ENCODE results near the gene NTM.

Gene NTM

GRCh38 chr11:131561501-131561900, 191.1 kb downstream of the NTM start:
- TF ChIP-seq FOXP2 (optimal IDR thresholded peaks at IDR 0.05; ENCODE audit: control extremely low read depth, extremely low read length, insufficient read depth) (no peak), EZH2 (IDR thresholded peaks at IDR 0.05) (no peak), POLR2AphosphoS5 (IDR thresholded peaks at IDR 0.05; ENCODE audit: borderline replicate concordance, low read depth, low read length) (no peak)
- no peak overlapping the region for H3K4me3 ChIP-seq
- no peak overlapping the region for H3K9ac ChIP-seq (ENCODE audit: insufficient read length)
- no peak for DNase-seq (ENCODE audit: low read depth, low spot score)
- no peak overlapping the region for H3K27ac ChIP-seq
- no peaks in the 10 kb centered on the region for H3K36me3 ChIP-seq (ENCODE audit: insufficient read depth, low read length)
- no peaks in the 10 kb centered on the region for H3K9me3 ChIP-seq (ENCODE audit: low read depth, low read length)

GRCh38 chr11:131561972-131562371, 191.6 kb downstream of the NTM start:
- Histone ChIP-seq H3K9ac (ENCODE audit: insufficient read length) (no peak overlapping the region), H3K27ac (no peak overlapping the region), H3K36me3 (ENCODE audit: insufficient read depth, low read length) (no peaks in the 10 kb centered on the region), H3K4me3 (no peak overlapping the region), H3K9me3 (ENCODE audit: low read depth, low read length) (no peaks in the 10 kb centered on the region)
- no peak for TF ChIP-seq EZH2 (IDR thresholded peaks at IDR 0.05)
- TF ChIP-seq FOXP2 (optimal IDR thresholded peaks at IDR 0.05; ENCODE audit: control extremely low read depth, extremely low read length, insufficient read depth): no peak
- TF ChIP-seq POLR2AphosphoS5 (IDR thresholded peaks at IDR 0.05; ENCODE audit: borderline replicate concordance, low read depth, low read length): no peak
- DNase-seq (ENCODE audit: low read depth, low spot score): no peak

GRCh38 chr11:131568318-131568717, 197.9 kb downstream of the NTM start:
- Histone ChIP-seq H3K36me3 (ENCODE audit: insufficient read depth, low read length) (no peaks in the 10 kb centered on the region), H3K4me3 (no peak overlapping the region), H3K27ac (no peak overlapping the region), H3K9ac (ENCODE audit: insufficient read length) (no peak overlapping the region), H3K9me3 (ENCODE audit: low read depth, low read length) (no peaks in the 10 kb centered on the region)
- DNase-seq (ENCODE audit: low read depth, low spot score): no peak
- TF ChIP-seq EZH2 (IDR thresholded peaks at IDR 0.05) (no peak), POLR2AphosphoS5 (IDR thresholded peaks at IDR 0.05; ENCODE audit: borderline replicate concordance, low read depth, low read length) (no peak), FOXP2 (optimal IDR thresholded peaks at IDR 0.05; ENCODE audit: control extremely low read depth, extremely low read length, insufficient read depth) (no peak)

- H3K4me3 ChIP-seq: no peak overlapping the region
- no peak for DNase-seq (ENCODE audit: low read depth, low spot score)
- no peak overlapping the region for H3K9ac ChIP-seq (ENCODE audit: insufficient read length)
- H3K36me3 ChIP-seq (ENCODE audit: insufficient read depth, low read length): no peaks in the 10 kb centered on the region
- no peaks in the 10 kb centered on the region for H3K9me3 ChIP-seq (ENCODE audit: low read depth, low read length)
- TF ChIP-seq FOXP2 (optimal IDR thresholded peaks at IDR 0.05; ENCODE audit: control extremely low read depth, extremely low read length, insufficient read depth) (no peak), EZH2 (IDR thresholded peaks at IDR 0.05) (no peak)
- no peak overlapping the region for H3K27ac ChIP-seq
These were observed 201.2 kb downstream of the NTM start for GRCh38 chr11:131571571-131571970.

- H3K9me3 ChIP-seq (ENCODE audit: low read depth, low read length): no peaks in the 10 kb centered on the region
- H3K36me3 ChIP-seq (ENCODE audit: insufficient read depth, low read length): no peaks in the 10 kb centered on the region
- H3K27ac ChIP-seq: no peak overlapping the region
- H3K9ac ChIP-seq (ENCODE audit: insufficient read length): no peak overlapping the region
- H3K4me3 ChIP-seq: no peak overlapping the region
- TF ChIP-seq EZH2 (IDR thresholded peaks at IDR 0.05) (no peak), FOXP2 (optimal IDR thresholded peaks at IDR 0.05; ENCODE audit: control extremely low read depth, extremely low read length, insufficient read depth) (no peak), POLR2AphosphoS5 (IDR thresholded peaks at IDR 0.05; ENCODE audit: borderline replicate concordance, low read depth, low read length) (no peak)
- DNase-seq (ENCODE audit: low read depth, low spot score): no peak
These were observed 202.0 kb downstream of the NTM start for GRCh38 chr11:131572423-131572822.

- no peak overlapping the region for H3K27ac ChIP-seq
- TF ChIP-seq FOXP2 (optimal IDR thresholded peaks at IDR 0.05; ENCODE audit: control extremely low read depth, extremely low read length, insufficient read depth): no peak
- no peak for TF ChIP-seq POLR2AphosphoS5 (IDR thresholded peaks at IDR 0.05; ENCODE audit: borderline replicate concordance, low read depth, low read length)
- TF ChIP-seq EZH2 (IDR thresholded peaks at IDR 0.05): no peak
- no peaks in the 10 kb centered on the region for H3K9me3 ChIP-seq (ENCODE audit: low read depth, low read length)
- H3K9ac ChIP-seq (ENCODE audit: insufficient read length): no peak overlapping the region
- no peak for DNase-seq (ENCODE audit: low read depth, low spot score)
- no peaks in the 10 kb centered on the region for H3K36me3 ChIP-seq (ENCODE audit: insufficient read depth, low read length)
- H3K4me3 ChIP-seq: no peak overlapping the region
These were observed 209.5 kb downstream of the NTM start for GRCh38 chr11:131579932-131580387.

GRCh38 chr11:131580476-131580875, 210.1 kb downstream of the NTM start:
- H3K9me3 ChIP-seq (ENCODE audit: low read depth, low read length): no peaks in the 10 kb centered on the region
- no peak for TF ChIP-seq EZH2 (IDR thresholded peaks at IDR 0.05)
- TF ChIP-seq POLR2AphosphoS5 (IDR thresholded peaks at IDR 0.05; ENCODE audit: borderline replicate concordance, low read depth, low read length): no peak
- no peak for TF ChIP-seq FOXP2 (optimal IDR thresholded peaks at IDR 0.05; ENCODE audit: control extremely low read depth, extremely low read length, insufficient read depth)

GRCh38 chr11:131581046-131581445, 210.6 kb downstream of the NTM start:
- H3K27ac ChIP-seq: no peak overlapping the region
- H3K9me3 ChIP-seq (ENCODE audit: low read depth, low read length): no peaks in the 10 kb centered on the region
- H3K9ac ChIP-seq (ENCODE audit: insufficient read length): no peak overlapping the region
- DNase-seq (ENCODE audit: low read depth, low spot score): no peak
- no peaks in the 10 kb centered on the region for H3K36me3 ChIP-seq (ENCODE audit: insufficient read depth, low read length)
- H3K4me3 ChIP-seq: no peak overlapping the region
- TF ChIP-seq EZH2 (IDR thresholded peaks at IDR 0.05) (no peak), FOXP2 (optimal IDR thresholded peaks at IDR 0.05; ENCODE audit: control extremely low read depth, extremely low read length, insufficient read depth) (no peak), POLR2AphosphoS5 (IDR thresholded peaks at IDR 0.05; ENCODE audit: borderline replicate concordance, low read depth, low read length) (no peak)

More at GRCh38 chr11:131580476-131580875, 210.1 kb downstream of the NTM start:
- DNase-seq (ENCODE audit: low read depth, low spot score): no peak
- no peaks in the 10 kb centered on the region for H3K36me3 ChIP-seq (ENCODE audit: insufficient read depth, low read length)
- no peak overlapping the region for H3K27ac ChIP-seq
- H3K9ac ChIP-seq (ENCODE audit: insufficient read length): no peak overlapping the region
- no peak overlapping the region for H3K4me3 ChIP-seq

- H3K4me3 ChIP-seq: no peak overlapping the region
- H3K27ac ChIP-seq: no peak overlapping the region
- DNase-seq (ENCODE audit: low read depth, low spot score): no peak
- H3K9ac ChIP-seq (ENCODE audit: insufficient read length): no peak overlapping the region
- H3K9me3 ChIP-seq (ENCODE audit: low read depth, low read length): no peaks in the 10 kb centered on the region
- H3K36me3 ChIP-seq (ENCODE audit: insufficient read depth, low read length): no peaks in the 10 kb centered on the region
- TF ChIP-seq EZH2 (IDR thresholded peaks at IDR 0.05): no peak
- no peak for TF ChIP-seq POLR2AphosphoS5 (IDR thresholded peaks at IDR 0.05; ENCODE audit: borderline replicate concordance, low read depth, low read length)
- no peak for TF ChIP-seq FOXP2 (optimal IDR thresholded peaks at IDR 0.05; ENCODE audit: control extremely low read depth, extremely low read length, insufficient read depth)
These were observed 211.7 kb downstream of the NTM start for GRCh38 chr11:131582021-131582525.
